Stomach (tissue), 4 donors: ENCODE results near the gene GGACT.

Source experiments
- POLR2A ChIP-seq, 4 donors: fragments of 450-650 bp; IDR thresholded peaks; one replicate each; pipeline ENCODE4 v1.6.1; 2016; ENCODE audit warnings: antibody characterized with exemption in 4 of 4, control low read depth in 2 of 4, mild to moderate bottlenecking in 1 of 4, moderate library complexity in 1 of 4
- POLR2AphosphoS5 ChIP-seq, 3 donors: sonication (generic); formaldehyde crosslinking; IDR thresholded peaks; one replicate each; pipeline ENCODE4 v1.6.1; 2016; ENCODE audit warnings: antibody characterized with exemption in 3 of 3
- TF ChIP-seq, protein P1 (sequence below), 7 experiments: fragments of 450-650 bp in 4 of 7; fragments of 200-600 bp in 3 of 7; sonication (generic) in 3 of 7; IDR thresholded peaks; one replicate each; pipeline ENCODE4 v1.5.1; 2016 to 2019; ENCODE audit warnings: antibody characterized with exemption in 7 of 7, control low read depth in 2 of 7, mild to moderate bottlenecking in 1 of 7

DNA sequence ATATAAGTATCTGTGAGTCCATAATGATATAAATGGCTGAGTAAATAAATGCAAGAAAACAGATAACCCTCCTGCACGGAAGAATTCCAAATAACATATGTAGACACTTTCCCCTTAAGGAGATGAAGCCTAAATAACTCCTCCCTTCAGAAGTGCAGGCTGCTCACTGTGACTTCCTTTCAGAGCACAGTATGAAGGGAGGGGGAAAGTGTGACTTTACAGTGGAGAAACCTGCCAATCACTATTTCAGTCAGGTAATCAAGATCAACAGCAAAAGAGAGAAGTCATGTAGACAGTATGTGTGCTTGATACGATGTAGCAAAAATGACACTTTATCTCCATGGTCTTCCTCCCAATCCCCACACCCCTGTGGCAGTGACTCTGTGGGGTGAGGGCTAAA is 7.1 kb downstream of the GGACT start:
- TF ChIP-seq POLR2A (IDR thresholded peaks at IDR 0.05) (no peak), POLR2AphosphoS5 (IDR thresholded peaks at IDR 0.05) (no peak)
- TF ChIP-seq, protein P1, sequence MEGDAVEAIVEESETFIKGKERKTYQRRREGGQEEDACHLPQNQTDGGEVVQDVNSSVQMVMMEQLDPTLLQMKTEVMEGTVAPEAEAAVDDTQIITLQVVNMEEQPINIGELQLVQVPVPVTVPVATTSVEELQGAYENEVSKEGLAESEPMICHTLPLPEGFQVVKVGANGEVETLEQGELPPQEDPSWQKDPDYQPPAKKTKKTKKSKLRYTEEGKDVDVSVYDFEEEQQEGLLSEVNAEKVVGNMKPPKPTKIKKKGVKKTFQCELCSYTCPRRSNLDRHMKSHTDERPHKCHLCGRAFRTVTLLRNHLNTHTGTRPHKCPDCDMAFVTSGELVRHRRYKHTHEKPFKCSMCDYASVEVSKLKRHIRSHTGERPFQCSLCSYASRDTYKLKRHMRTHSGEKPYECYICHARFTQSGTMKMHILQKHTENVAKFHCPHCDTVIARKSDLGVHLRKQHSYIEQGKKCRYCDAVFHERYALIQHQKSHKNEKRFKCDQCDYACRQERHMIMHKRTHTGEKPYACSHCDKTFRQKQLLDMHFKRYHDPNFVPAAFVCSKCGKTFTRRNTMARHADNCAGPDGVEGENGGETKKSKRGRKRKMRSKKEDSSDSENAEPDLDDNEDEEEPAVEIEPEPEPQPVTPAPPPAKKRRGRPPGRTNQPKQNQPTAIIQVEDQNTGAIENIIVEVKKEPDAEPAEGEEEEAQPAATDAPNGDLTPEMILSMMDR (IDR thresholded peaks at IDR 0.05) = no peak
